ENCODE data around the gene TOMM7.

DNA sequence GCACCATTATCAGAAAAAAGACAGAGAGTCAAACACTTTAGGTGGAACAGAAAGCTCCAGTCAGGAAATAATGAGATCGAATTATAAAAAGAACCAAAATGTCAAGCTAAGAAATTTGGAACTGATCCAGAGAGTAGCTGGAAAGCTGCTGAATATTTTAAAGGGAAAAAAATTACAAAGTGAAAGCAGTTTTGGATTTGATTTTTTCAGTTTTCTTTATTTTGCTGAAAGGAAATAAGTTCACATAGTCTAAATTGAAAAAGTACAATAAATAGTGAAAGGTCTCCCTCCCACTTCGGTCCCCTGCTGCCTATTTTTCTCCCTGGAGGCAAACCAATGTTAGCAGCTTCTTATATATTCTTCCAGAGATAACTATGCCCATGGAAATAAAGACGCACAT is 11.3 kb upstream of the TOMM7 start:
- no peak for TF ChIP-seq EZH2phosphoT487 (IDR thresholded peaks at IDR 0.05; ENCODE audit: borderline replicate concordance, low read length)
- TF ChIP-seq, protein P1, sequence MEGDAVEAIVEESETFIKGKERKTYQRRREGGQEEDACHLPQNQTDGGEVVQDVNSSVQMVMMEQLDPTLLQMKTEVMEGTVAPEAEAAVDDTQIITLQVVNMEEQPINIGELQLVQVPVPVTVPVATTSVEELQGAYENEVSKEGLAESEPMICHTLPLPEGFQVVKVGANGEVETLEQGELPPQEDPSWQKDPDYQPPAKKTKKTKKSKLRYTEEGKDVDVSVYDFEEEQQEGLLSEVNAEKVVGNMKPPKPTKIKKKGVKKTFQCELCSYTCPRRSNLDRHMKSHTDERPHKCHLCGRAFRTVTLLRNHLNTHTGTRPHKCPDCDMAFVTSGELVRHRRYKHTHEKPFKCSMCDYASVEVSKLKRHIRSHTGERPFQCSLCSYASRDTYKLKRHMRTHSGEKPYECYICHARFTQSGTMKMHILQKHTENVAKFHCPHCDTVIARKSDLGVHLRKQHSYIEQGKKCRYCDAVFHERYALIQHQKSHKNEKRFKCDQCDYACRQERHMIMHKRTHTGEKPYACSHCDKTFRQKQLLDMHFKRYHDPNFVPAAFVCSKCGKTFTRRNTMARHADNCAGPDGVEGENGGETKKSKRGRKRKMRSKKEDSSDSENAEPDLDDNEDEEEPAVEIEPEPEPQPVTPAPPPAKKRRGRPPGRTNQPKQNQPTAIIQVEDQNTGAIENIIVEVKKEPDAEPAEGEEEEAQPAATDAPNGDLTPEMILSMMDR (IDR thresholded peaks at IDR 0.05; ENCODE audit: low read depth, low read length, poor library complexity, severe bottlenecking) = no peak

Data from DOHH2 (cell line).